Esophagus squamous epithelium (tissue), 4 donors: Measurements from ENCODE around the gene RIT1.
"Not testable (repeated sequence)": the region's sequence is repeated elsewhere in the genome, so short reads cannot be mapped to it uniquely, and the experiment has no call there.

Experiments used
- POLR2A ChIP-seq, 4 donors: fragments of 450-650 bp; IDR thresholded peaks; one replicate each; pipeline ENCODE4 v1.6.1; 2017; ENCODE audit warnings: antibody characterized with exemption in 4 of 4, mild to moderate bottlenecking in 4 of 4, moderate library complexity in 3 of 4
- TF ChIP-seq, protein P1 (sequence below), 6 experiments: fragments of 450-650 bp in 4 of 6; fragments of 200-600 bp in 2 of 6; sonication (generic) in 2 of 6; IDR thresholded peaks; one replicate each; pipeline ENCODE4 v1.5.1; 2016 to 2019; ENCODE audit warnings: antibody characterized with exemption in 6 of 6, mild to moderate bottlenecking in 4 of 6, moderate library complexity in 4 of 6

DNA sequence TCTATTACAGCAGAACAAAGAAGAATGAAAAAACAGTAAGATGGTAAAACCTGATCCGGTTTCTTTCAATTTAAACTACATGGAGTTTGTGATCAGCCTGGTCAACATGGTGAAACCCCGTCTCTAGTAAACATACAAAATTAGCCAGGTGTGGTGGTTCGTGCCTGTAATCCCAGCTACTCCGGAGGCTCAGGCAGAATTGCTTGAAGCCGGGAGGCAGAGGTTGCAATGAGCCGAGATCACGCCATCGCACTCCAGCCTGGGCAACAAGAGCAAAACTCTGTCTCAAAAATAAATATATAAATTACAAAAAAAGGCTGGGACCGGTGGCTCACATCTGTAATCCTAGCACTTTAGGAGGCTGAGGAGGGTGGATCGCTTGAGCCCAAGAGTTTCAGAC is 19.6 kb upstream of the RIT1 start:
- TF ChIP-seq, protein P1, sequence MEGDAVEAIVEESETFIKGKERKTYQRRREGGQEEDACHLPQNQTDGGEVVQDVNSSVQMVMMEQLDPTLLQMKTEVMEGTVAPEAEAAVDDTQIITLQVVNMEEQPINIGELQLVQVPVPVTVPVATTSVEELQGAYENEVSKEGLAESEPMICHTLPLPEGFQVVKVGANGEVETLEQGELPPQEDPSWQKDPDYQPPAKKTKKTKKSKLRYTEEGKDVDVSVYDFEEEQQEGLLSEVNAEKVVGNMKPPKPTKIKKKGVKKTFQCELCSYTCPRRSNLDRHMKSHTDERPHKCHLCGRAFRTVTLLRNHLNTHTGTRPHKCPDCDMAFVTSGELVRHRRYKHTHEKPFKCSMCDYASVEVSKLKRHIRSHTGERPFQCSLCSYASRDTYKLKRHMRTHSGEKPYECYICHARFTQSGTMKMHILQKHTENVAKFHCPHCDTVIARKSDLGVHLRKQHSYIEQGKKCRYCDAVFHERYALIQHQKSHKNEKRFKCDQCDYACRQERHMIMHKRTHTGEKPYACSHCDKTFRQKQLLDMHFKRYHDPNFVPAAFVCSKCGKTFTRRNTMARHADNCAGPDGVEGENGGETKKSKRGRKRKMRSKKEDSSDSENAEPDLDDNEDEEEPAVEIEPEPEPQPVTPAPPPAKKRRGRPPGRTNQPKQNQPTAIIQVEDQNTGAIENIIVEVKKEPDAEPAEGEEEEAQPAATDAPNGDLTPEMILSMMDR (IDR thresholded peaks at IDR 0.05): not testable (repeated sequence)
- not testable (repeated sequence) for TF ChIP-seq POLR2A (IDR thresholded peaks at IDR 0.05)
